ENCODE data around the gene UBR7.

The UBR7 gene

DNA sequence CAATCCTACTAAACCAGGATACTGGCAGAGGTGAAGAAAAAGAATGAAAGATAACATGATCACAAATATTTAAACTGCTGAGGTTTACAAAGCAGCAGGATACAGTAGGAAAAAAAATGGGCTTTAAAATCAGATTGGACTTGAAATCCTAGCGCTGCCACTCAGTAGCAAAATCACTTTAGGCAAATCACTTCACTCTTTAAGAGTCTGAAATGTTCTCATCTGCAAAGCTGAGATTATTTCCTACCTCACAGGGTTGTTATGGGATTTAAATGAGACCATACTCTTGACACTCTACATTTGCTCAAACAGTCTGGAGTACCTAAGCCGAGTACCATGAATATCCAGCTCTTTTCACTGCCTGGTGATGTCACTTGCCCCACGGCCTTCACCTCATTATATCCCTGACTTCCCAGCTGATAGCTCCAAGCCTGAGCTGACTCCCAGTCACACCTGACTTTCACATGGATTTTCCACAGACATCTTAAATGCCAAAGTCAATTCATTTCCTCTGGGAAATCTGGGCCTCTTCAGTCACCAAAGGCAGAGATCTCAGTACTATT is 60.2 kb downstream of the UBR7 start:
- Histone ChIP-seq H3K27ac (ENCODE audit: low read length) (no peak overlapping the region), H3K9me3 (ENCODE audit: control insufficient read depth, low read depth, low read length) (no peaks in the 10 kb centered on the region), H3K27me3 (ENCODE audit: control insufficient read depth, insufficient read depth, low read length) (no peaks in the 10 kb centered on the region), H3K9ac (ENCODE audit: low read length) (no peak overlapping the region), H3K4me3 (ENCODE audit: low read length) (no peak overlapping the region), H3K4me1 (ENCODE audit: control insufficient read depth, low read depth, low read length) (no peaks in the 10 kb centered on the region), H3K36me3 (ENCODE audit: control insufficient read depth, low read depth, low read length) (peaks cover 15% of the 10 kb centered on the region)

DNA sequence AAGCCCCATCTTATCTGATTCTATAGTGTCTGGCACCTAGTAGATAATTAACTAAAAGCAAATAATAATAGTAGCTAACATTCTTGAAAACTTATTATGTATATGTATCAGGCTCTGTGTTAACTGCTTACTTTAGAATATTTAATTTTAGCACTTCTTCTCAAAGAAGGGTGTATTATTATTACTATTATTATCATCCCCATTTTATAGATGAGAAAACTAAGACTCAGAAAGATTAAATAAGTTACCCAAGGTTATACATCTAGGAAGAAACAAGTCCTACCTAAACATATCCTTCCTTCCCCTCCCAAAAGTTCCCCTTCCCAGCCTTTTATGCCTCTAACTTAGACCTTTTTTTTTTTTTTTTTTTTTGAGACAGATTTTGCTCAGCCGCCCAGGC is 61.4 kb downstream of the UBR7 start:
- H3K9ac ChIP-seq (ENCODE audit: low read length), result no peak overlapping the region
- H3K36me3 ChIP-seq (ENCODE audit: control insufficient read depth, low read depth, low read length), result peaks cover 6% of the 10 kb centered on the region
- no peaks in the 10 kb centered on the region for H3K4me1 ChIP-seq (ENCODE audit: control insufficient read depth, low read depth, low read length)
- no peaks in the 10 kb centered on the region for H3K9me3 ChIP-seq (ENCODE audit: control insufficient read depth, low read depth, low read length)
- no peak overlapping the region for H3K4me3 ChIP-seq (ENCODE audit: low read length)
- no peaks in the 10 kb centered on the region for H3K27me3 ChIP-seq (ENCODE audit: control insufficient read depth, insufficient read depth, low read length)
- no peak overlapping the region for H3K27ac ChIP-seq (ENCODE audit: low read length)

DNA sequence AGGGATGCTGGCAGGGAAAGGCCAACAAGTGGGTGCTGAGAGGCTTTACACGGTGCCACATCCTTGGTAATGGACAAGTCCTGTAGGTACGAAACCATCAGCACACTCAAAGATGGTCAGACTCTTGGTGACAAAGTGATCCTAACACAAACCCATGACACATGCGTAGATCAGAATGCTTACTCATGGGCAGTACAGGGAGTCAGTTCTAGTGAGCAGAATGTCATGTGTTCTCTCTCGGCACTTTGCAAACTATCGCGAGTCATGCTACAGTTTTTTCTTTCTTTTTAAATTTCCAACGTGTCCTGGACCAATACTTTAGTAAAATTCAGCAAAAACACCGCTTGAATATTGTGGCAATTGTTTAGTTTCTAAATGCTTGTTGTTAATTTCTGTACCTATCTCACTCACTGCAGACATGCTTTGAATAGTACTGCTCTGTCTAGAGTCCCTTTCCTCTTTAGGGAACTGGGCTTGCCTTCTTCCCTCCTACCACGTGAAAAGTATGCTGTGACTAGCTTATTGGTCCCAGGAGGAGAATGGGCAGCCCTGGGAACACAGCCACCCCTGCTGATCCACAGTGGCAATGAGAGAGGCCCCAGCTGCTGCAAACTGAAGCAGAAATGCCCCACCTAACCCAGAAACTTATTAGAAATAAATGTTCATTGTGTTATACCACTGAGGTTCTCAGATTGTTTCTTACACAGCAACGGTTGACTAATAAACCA is 62.4 kb downstream of the UBR7 start:
- no peaks in the 10 kb centered on the region for H3K36me3 ChIP-seq (ENCODE audit: control insufficient read depth, low read depth, low read length)
- no peak overlapping the region for H3K27ac ChIP-seq (ENCODE audit: low read length)
- H3K9me3 ChIP-seq (ENCODE audit: control insufficient read depth, low read depth, low read length), result no peaks in the 10 kb centered on the region
- H3K27me3 ChIP-seq (ENCODE audit: control insufficient read depth, insufficient read depth, low read length), result no peaks in the 10 kb centered on the region
- H3K4me1 ChIP-seq (ENCODE audit: control insufficient read depth, low read depth, low read length), result no peaks in the 10 kb centered on the region
- no peak overlapping the region for H3K9ac ChIP-seq (ENCODE audit: low read length)
- no peak overlapping the region for H3K4me3 ChIP-seq (ENCODE audit: low read length)

DNA sequence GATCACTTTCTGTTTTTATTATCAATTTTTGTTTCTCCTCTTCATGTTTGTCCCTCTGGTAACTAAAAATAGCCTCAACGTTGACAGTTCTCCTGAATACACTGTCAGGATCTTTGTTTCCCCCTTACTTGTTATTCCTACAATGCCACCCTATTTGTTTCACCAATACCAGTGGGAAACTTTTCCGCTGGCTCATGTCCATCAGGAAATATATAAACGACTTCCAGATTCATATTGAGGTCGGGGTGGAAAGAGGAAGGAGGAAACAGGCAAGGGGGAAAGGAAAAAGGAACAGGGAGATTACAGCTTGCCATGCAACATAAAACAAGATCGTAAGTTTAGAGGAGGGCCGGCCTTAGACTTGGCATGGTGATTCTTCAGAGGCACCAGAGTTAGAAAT is 64.1 kb downstream of the UBR7 start:
- Histone ChIP-seq H3K27ac (ENCODE audit: low read length) (no peak overlapping the region), H3K4me1 (ENCODE audit: control insufficient read depth, low read depth, low read length) (no peaks in the 10 kb centered on the region), H3K36me3 (ENCODE audit: control insufficient read depth, low read depth, low read length) (no peaks in the 10 kb centered on the region), H3K27me3 (ENCODE audit: control insufficient read depth, insufficient read depth, low read length) (no peaks in the 10 kb centered on the region), H3K9ac (ENCODE audit: low read length) (no peak overlapping the region), H3K4me3 (ENCODE audit: low read length) (no peak overlapping the region), H3K9me3 (ENCODE audit: control insufficient read depth, low read depth, low read length) (no peaks in the 10 kb centered on the region)

DNA sequence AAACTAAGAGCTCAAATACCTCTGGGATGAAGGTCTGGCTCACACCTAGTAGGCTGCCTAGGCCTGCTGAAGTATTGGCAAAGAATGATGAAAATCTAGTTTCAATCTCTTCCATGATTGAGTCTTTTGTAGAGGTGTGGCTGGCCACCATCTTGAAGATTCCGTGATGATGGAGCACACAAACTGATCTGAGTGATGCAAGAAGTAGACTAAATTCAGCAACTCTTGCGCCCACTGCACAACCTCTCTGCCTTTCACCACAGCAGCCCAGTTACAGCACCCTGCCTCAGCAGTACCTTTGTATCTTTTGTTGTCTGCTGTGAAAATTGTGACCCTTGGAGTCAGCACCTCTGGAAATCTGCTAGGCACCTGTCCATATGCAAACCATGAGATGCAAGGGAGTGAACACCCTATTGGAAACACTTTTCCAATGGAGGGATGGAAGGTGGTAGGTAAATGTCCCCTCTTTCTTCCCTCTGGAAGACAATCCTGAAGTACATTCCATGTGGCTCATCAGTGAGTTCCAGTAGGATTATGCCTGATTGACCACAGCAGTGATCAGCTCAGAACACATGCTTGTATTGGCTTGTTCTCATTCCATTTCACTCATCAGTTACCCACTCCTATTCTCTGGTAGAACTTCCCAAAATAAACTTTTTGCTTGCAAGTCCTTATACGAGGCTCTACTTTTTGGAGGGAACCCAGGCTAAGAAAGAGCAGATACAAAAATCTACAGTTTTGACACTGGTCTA is 67.2 kb downstream of the UBR7 start:
- H3K27me3 ChIP-seq (ENCODE audit: control insufficient read depth, insufficient read depth, low read length), result no peaks in the 10 kb centered on the region
- H3K9me3 ChIP-seq (ENCODE audit: control insufficient read depth, low read depth, low read length), result no peaks in the 10 kb centered on the region
- no peak overlapping the region for H3K4me3 ChIP-seq (ENCODE audit: low read length)
- H3K9ac ChIP-seq (ENCODE audit: low read length), result no peak overlapping the region
- no peak overlapping the region for H3K27ac ChIP-seq (ENCODE audit: low read length)
- H3K36me3 ChIP-seq (ENCODE audit: control insufficient read depth, low read depth, low read length), result no peaks in the 10 kb centered on the region
- H3K4me1 ChIP-seq (ENCODE audit: control insufficient read depth, low read depth, low read length), result no peaks in the 10 kb centered on the region

DNA sequence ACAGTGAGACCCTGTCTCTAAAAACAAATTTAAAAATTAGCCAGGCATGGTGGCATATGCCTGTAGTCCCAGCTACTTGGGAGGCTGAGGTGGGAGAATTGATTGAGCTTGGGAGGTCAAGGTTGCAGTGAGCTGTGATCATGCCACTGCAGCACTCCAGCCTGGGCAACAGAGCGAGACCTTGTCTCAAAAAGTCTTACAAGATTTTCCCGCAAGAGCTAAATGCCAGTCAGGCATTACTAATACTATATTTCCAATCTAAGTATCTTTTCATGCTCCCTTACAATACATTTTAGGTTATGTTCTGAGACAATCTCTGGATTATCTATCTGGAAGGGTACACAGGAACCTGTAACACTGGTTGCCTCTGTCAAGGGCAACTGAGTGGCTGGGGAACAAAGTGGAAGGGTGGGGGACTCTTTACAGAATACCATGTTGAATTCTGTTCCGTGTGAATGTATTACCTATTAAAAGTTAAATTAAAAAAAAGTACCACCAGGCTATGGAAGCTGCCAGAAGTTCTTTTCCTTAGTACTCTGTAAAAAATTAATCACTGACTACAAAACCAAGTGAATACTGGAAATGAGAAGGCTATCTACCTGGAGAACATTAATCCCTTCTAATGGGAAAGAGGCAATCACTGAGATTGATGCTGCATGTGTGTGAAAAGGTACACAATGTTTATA is 69.1 kb downstream of the UBR7 start:
- Histone ChIP-seq H3K9me3 (ENCODE audit: control insufficient read depth, low read depth, low read length) (no peaks in the 10 kb centered on the region), H3K36me3 (ENCODE audit: control insufficient read depth, low read depth, low read length) (no peaks in the 10 kb centered on the region), H3K9ac (ENCODE audit: low read length) (no peak overlapping the region), H3K27me3 (ENCODE audit: control insufficient read depth, insufficient read depth, low read length) (no peaks in the 10 kb centered on the region), H3K4me1 (ENCODE audit: control insufficient read depth, low read depth, low read length) (no peaks in the 10 kb centered on the region), H3K4me3 (ENCODE audit: low read length) (no peak overlapping the region), H3K27ac (ENCODE audit: low read length) (no peak overlapping the region)
